HCT116 (cell line): ENCODE results near the gene SYT9.

ENCODE experiments used
- CTCF ChIP-seq, 3 experiments: fragments of 200-600 bp in 1 of 3; sonication (generic) in 1 of 3; IDR thresholded peaks in 2 of 3; conservative IDR thresholded peaks in 1 of 3; 2 replicates each; pipeline ENCODE4 v1.5.1; 2012 to 2017; ENCODE audit warnings: low read depth in 2 of 3, low read length in 2 of 3, antibody characterized with exemption in 1 of 3, borderline replicate concordance in 1 of 3, control low read depth in 1 of 3, mild to moderate bottlenecking in 1 of 3, mixed read lengths in 1 of 3, mixed run types in 1 of 3, moderate library complexity in 1 of 3; ENCODE audit not compliant: insufficient read depth in 1 of 3
- EGR1 ChIP-seq: IDR thresholded peaks from 2 replicates; pipeline ENCODE4 v1.6.1; 2012; ENCODE audit warnings: low read depth
- EZH2 ChIP-seq: fragments of 200-600 bp; sonication (generic); IDR thresholded peaks from 2 replicates; pipeline ENCODE4 v1.6.1; 2017; ENCODE audit warnings: antibody characterized with exemption, mixed run types
- JUND ChIP-seq: IDR thresholded peaks from 2 replicates; pipeline ENCODE4 v1.6.1; 2012
- POLR2A ChIP-seq: IDR thresholded peaks from 2 replicates; pipeline ENCODE4 v1.7.0; 2011; ENCODE audit warnings: borderline replicate concordance; ENCODE audit not compliant: insufficient read depth, insufficient read length; ENCODE audit errors: extremely low read depth
- SIN3A ChIP-seq: IDR thresholded peaks from 2 replicates; pipeline ENCODE4 v1.6.1; 2012; ENCODE audit warnings: low read depth
- ZFX ChIP-seq: fragments of 450-650 bp; IDR thresholded peaks from 2 replicates; pipeline ENCODE4 v1.6.1; 2017

- TF ChIP-seq CTCF (IDR thresholded peaks at IDR 0.05 in 2 of 3, conservative IDR thresholded peaks at IDR 0.05 in 1 of 3; ENCODE audit: borderline replicate concordance in 1 of 3, insufficient read depth in 1 of 3, low read depth in 2 of 3, low read length in 2 of 3) (no peak), EGR1 (no peak), ZFX (no peak), EZH2 (no peak), JUND (no peak), POLR2A (no peak), SIN3A (no peak)
Observed at GRCh38 chr11:7417328-7417727, 165.6 kb downstream of the SYT9 start.
